ENCODE measurements around the gene MVB12A.

MVB12A gene

GRCh38 chr19:17460372-17461230 is 40.8 kb downstream of the MVB12A start, which contains the start of gene NXNL1:
NXNL1 (minus strand) TSS chr19:17460926; CDS start chr19:17460869, 57 bp downstream.
- H3K4me2 ChIP-seq (ENCODE audit: low read length) = no peak within 1 kb of the TSS
- no peak within 1 kb of the TSS for H3K23ac ChIP-seq (ENCODE audit: low read length)
- H2AK5ac ChIP-seq (ENCODE audit: low read length) = no peak within 1 kb of the TSS
- H3K9ac ChIP-seq (ENCODE audit: low read length) = no peak within 1 kb of the TSS
- no peak within 1 kb of the TSS for H4K5ac ChIP-seq (ENCODE audit: low read length)
- no peak within 1 kb of the TSS for H3K18ac ChIP-seq (ENCODE audit: low read length)
- H2BK15ac ChIP-seq (replicated peaks; ENCODE audit: low read depth) = no peak within 1 kb of the TSS
- H3K4ac ChIP-seq (ENCODE audit: low read depth, low read length) = no peak within 1 kb of the TSS
- H3K4me1 ChIP-seq (ENCODE audit: control insufficient read depth, low read depth, low read length) = no peaks in the 10 kb centered on the region
- H2BK5ac ChIP-seq (ENCODE audit: low read length) = no peak within 1 kb of the TSS
- no peak within 1 kb of the TSS for H3K27ac ChIP-seq (ENCODE audit: low read depth, low read length)
- no peak within 1 kb of the TSS for H3K4me3 ChIP-seq (ENCODE audit: low read length)
- H3K79me2 ChIP-seq (ENCODE audit: control insufficient read depth, insufficient read depth, low read length) = no peaks in the 10 kb centered on the region
- DNase-seq = no peak
- no peaks in the 10 kb centered on the region for H3K79me1 ChIP-seq (ENCODE audit: low read length)
- no peak within 1 kb of the TSS for H2BK120ac ChIP-seq (ENCODE audit: low read depth, low read length)
- WGBS (ENCODE audit: extremely low coverage, insufficient coverage, low lambda C conversion rate) = no CpG with 5 or more reads among the region's 26 CpGs
- peaks cover 7% of the 10 kb centered on the region for H3K27me3 ChIP-seq (ENCODE audit: insufficient read depth, low read length, poor library complexity)
- H3K56ac ChIP-seq (ENCODE audit: low read length) = no peak within 1 kb of the TSS
- no peak within 1 kb of the TSS for H4K8ac ChIP-seq (ENCODE audit: low read depth, low read length)
- no peaks in the 10 kb centered on the region for H3K36me3 ChIP-seq (ENCODE audit: control insufficient read depth, insufficient read depth, low read length)

GRCh38 chr19:17466487-17466850 is 46.6 kb downstream of the MVB12A start:
- Histone ChIP-seq H3K56ac (ENCODE audit: low read length) (no peak overlapping the region), H3K23ac (ENCODE audit: low read length) (no peak overlapping the region), H3K36me3 (ENCODE audit: control insufficient read depth, insufficient read depth, low read length) (no peaks in the 10 kb centered on the region), H3K4me3 (ENCODE audit: low read length) (no peak overlapping the region), H2AK5ac (ENCODE audit: low read length) (no peak overlapping the region), H3K27ac (ENCODE audit: low read depth, low read length) (no peak overlapping the region), H3K4me1 (ENCODE audit: control insufficient read depth, low read depth, low read length) (no peaks in the 10 kb centered on the region), H2BK5ac (ENCODE audit: low read length) (no peak overlapping the region), H4K8ac (ENCODE audit: low read depth, low read length) (no peak overlapping the region), H3K4me2 (ENCODE audit: low read length) (no peak overlapping the region), H3K79me2 (ENCODE audit: control insufficient read depth, insufficient read depth, low read length) (no peaks in the 10 kb centered on the region), H4K5ac (ENCODE audit: low read length) (no peak overlapping the region), H3K4ac (ENCODE audit: low read depth, low read length) (no peak overlapping the region), H3K9ac (ENCODE audit: low read length) (no peak overlapping the region), H2BK120ac (ENCODE audit: low read depth, low read length) (no peak overlapping the region), H3K18ac (ENCODE audit: low read length) (no peak overlapping the region), H3K27me3 (ENCODE audit: insufficient read depth, low read length, poor library complexity) (no peaks in the 10 kb centered on the region), H3K79me1 (ENCODE audit: low read length) (no peaks in the 10 kb centered on the region), H2BK15ac (replicated peaks; ENCODE audit: low read depth) (no peak overlapping the region)
- DNase-seq = no peak
- WGBS (ENCODE audit: extremely low coverage, insufficient coverage, low lambda C conversion rate) = no CpG with 5 or more reads among the region's 6 CpGs

- H3K4me2 ChIP-seq (ENCODE audit: low read length) = no peak overlapping the region
- H4K8ac ChIP-seq (ENCODE audit: low read depth, low read length) = no peak overlapping the region
- no peak overlapping the region for H2AK5ac ChIP-seq (ENCODE audit: low read length)
- H2BK5ac ChIP-seq (ENCODE audit: low read length) = no peak overlapping the region
- H3K27me3 ChIP-seq (ENCODE audit: insufficient read depth, low read length, poor library complexity) = no peaks in the 10 kb centered on the region
- H3K4me1 ChIP-seq (ENCODE audit: control insufficient read depth, low read depth, low read length) = no peaks in the 10 kb centered on the region
- H3K36me3 ChIP-seq (ENCODE audit: control insufficient read depth, insufficient read depth, low read length) = no peaks in the 10 kb centered on the region
- no peak overlapping the region for H2BK15ac ChIP-seq (replicated peaks; ENCODE audit: low read depth)
- H3K79me2 ChIP-seq (ENCODE audit: control insufficient read depth, insufficient read depth, low read length) = no peaks in the 10 kb centered on the region
- no peak overlapping the region for H3K56ac ChIP-seq (ENCODE audit: low read length)
- H3K9ac ChIP-seq (ENCODE audit: low read length) = no peak overlapping the region
- H3K27ac ChIP-seq (ENCODE audit: low read depth, low read length) = no peak overlapping the region
- no peak overlapping the region for H3K4me3 ChIP-seq (ENCODE audit: low read length)
- no CpG with 5 or more reads among the region's 12 CpGs for WGBS (ENCODE audit: extremely low coverage, insufficient coverage, low lambda C conversion rate)
- no peak overlapping the region for H4K5ac ChIP-seq (ENCODE audit: low read length)
- no peak overlapping the region for H3K4ac ChIP-seq (ENCODE audit: low read depth, low read length)
- H3K18ac ChIP-seq (ENCODE audit: low read length) = no peak overlapping the region
- no peak overlapping the region for H2BK120ac ChIP-seq (ENCODE audit: low read depth, low read length)
- no peaks in the 10 kb centered on the region for H3K79me1 ChIP-seq (ENCODE audit: low read length)
- H3K23ac ChIP-seq (ENCODE audit: low read length) = no peak overlapping the region
- no peak for DNase-seq
These were observed 47.8 kb downstream of the MVB12A start for GRCh38 chr19:17467471-17468301.

- no peak overlapping the region for H3K4me2 ChIP-seq (ENCODE audit: low read length)
- peak overlapping the region; percentile 70 for H3K9ac ChIP-seq (ENCODE audit: low read length)
- H2AK5ac ChIP-seq (ENCODE audit: low read length) = no peak overlapping the region
- no peak overlapping the region for H3K4me3 ChIP-seq (ENCODE audit: low read length)
- H3K4ac ChIP-seq (ENCODE audit: low read depth, low read length) = no peak overlapping the region
- no peak overlapping the region for H4K5ac ChIP-seq (ENCODE audit: low read length)
- whole genome bisulfite sequencing (ENCODE audit: extremely low coverage, insufficient coverage, low lambda C conversion rate) = no CpG with 5 or more reads among the region's 25 CpGs
- no peaks in the 10 kb centered on the region for H3K27me3 ChIP-seq (ENCODE audit: insufficient read depth, low read length, poor library complexity)
- no peaks in the 10 kb centered on the region for H3K79me1 ChIP-seq (ENCODE audit: low read length)
- no peak overlapping the region for H3K27ac ChIP-seq (ENCODE audit: low read depth, low read length)
- H3K36me3 ChIP-seq (ENCODE audit: control insufficient read depth, insufficient read depth, low read length) = no peaks in the 10 kb centered on the region
- H2BK15ac ChIP-seq (replicated peaks; ENCODE audit: low read depth) = no peak overlapping the region
- H3K56ac ChIP-seq (ENCODE audit: low read length) = peak overlapping the region; percentile 84
- no peak overlapping the region for H2BK120ac ChIP-seq (ENCODE audit: low read depth, low read length)
- no peak overlapping the region for H3K18ac ChIP-seq (ENCODE audit: low read length)
- H2BK5ac ChIP-seq (ENCODE audit: low read length) = no peak overlapping the region
- DNase-seq = no peak
- peak overlapping the region; percentile 45 for H3K23ac ChIP-seq (ENCODE audit: low read length)
- no peaks in the 10 kb centered on the region for H3K4me1 ChIP-seq (ENCODE audit: control insufficient read depth, low read depth, low read length)
- H3K79me2 ChIP-seq (ENCODE audit: control insufficient read depth, insufficient read depth, low read length) = no peaks in the 10 kb centered on the region
- H4K8ac ChIP-seq (ENCODE audit: low read depth, low read length) = no peak overlapping the region
These were observed 48.6 kb downstream of the MVB12A start for GRCh38 chr19:17468302-17469091.

- no peak overlapping the region for H2BK15ac ChIP-seq (replicated peaks; ENCODE audit: low read depth)
- H4K5ac ChIP-seq (ENCODE audit: low read length) = no peak overlapping the region
- no peaks in the 10 kb centered on the region for H3K79me2 ChIP-seq (ENCODE audit: control insufficient read depth, insufficient read depth, low read length)
- no CpG with 5 or more reads among the region's 19 CpGs for WGBS (ENCODE audit: extremely low coverage, insufficient coverage, low lambda C conversion rate)
- no peaks in the 10 kb centered on the region for H3K4me1 ChIP-seq (ENCODE audit: control insufficient read depth, low read depth, low read length)
- H3K36me3 ChIP-seq (ENCODE audit: control insufficient read depth, insufficient read depth, low read length) = no peaks in the 10 kb centered on the region
- H3K56ac ChIP-seq (ENCODE audit: low read length) = peak overlapping the region; percentile 84
- H3K27me3 ChIP-seq (ENCODE audit: insufficient read depth, low read length, poor library complexity) = no peaks in the 10 kb centered on the region
- no peak overlapping the region for H4K8ac ChIP-seq (ENCODE audit: low read depth, low read length)
- H3K4me2 ChIP-seq (ENCODE audit: low read length) = peak overlapping the region; percentile 88
- no peak overlapping the region for H2AK5ac ChIP-seq (ENCODE audit: low read length)
- no peak overlapping the region for H3K23ac ChIP-seq (ENCODE audit: low read length)
- H3K79me1 ChIP-seq (ENCODE audit: low read length) = no peaks in the 10 kb centered on the region
- H3K4ac ChIP-seq (ENCODE audit: low read depth, low read length) = no peak overlapping the region
- H3K4me3 ChIP-seq (ENCODE audit: low read length) = peak overlapping the region; percentile 41
- DNase-seq = no peak
- H3K9ac ChIP-seq (ENCODE audit: low read length) = peak overlapping the region; percentile 70
- H2BK120ac ChIP-seq (ENCODE audit: low read depth, low read length) = no peak overlapping the region
- H3K27ac ChIP-seq (ENCODE audit: low read depth, low read length) = no peak overlapping the region
- no peak overlapping the region for H3K18ac ChIP-seq (ENCODE audit: low read length)
- no peak overlapping the region for H2BK5ac ChIP-seq (ENCODE audit: low read length)
These were observed 49.2 kb downstream of the MVB12A start for GRCh38 chr19:17469092-17469480.
